Activated T-helper 1 cell treated with anti-CD3 and anti-CD28 coated beads, Interleukin-12 subunit alpha, Interleukin-12 subunit beta, Interleukin-2, Interleukin-4 antibody, amounts not matched to agents 30 ng/mL and 10 ng/mL and 1 ng/mL, durations not matched to agents 14 hours and 24 hours and 36 hours (primary cell): ENCODE results near the gene ELL3. TPM values are rescaled to one million over a fixed set of nuclear protein-coding genes. Genes with fewer than 3 reads are reported as not detected.
"Not testable (repeated sequence)": the region's sequence is repeated elsewhere in the genome, so short reads cannot be mapped to it uniquely, and the experiment has no call there.

Source experiments
- DNase-seq: peaks from one replicate; pipeline ENCODE4 v3.0.0; 2021; ENCODE audit warnings: low spot score
- H3K27ac Mint-ChIP-seq: one replicate; pipeline ENCODE4 v1.8.0; 2021; ENCODE audit warnings: mild to moderate bottlenecking, mixed read lengths
- H3K27me3 Mint-ChIP-seq: one replicate; pipeline ENCODE4 v1.8.0; 2022; ENCODE audit warnings: mild to moderate bottlenecking, moderate library complexity, mixed read lengths; ENCODE audit not compliant: insufficient read depth
- H3K36me3 Mint-ChIP-seq: one replicate; pipeline ENCODE4 v1.8.0; 2021; ENCODE audit warnings: low read depth, mixed read lengths
- H3K4me1 Mint-ChIP-seq: one replicate; pipeline ENCODE4 v1.8.0; 2021; ENCODE audit warnings: low read depth, mixed read lengths
- H3K4me3 Mint-ChIP-seq: one replicate; pipeline ENCODE4 v1.8.0; 2021; ENCODE audit warnings: mild to moderate bottlenecking, moderate library complexity, mixed read lengths
- H3K9me3 Mint-ChIP-seq: one replicate; pipeline ENCODE4 v1.8.0; 2021; ENCODE audit warnings: mixed read lengths
- intact Hi-C: fragments of 100-400 bp; cut with micrococcal nuclease; formaldehyde crosslinking; loops from one replicate; pipeline ENCODE4 v1.15.1; 2024
- total RNA-seq: library from RNA; stranded (reverse); gene quantifications from 2 replicates; pipeline ENCODE4 v1.2.3, GENCODE V29; 2022

The ELL3 gene
- total RNA-seq, result 0.41 and 0.73 TPM in 2 replicates

GRCh38 chr15:43776718-43777266 lies at the start of gene ELL3:
ELL3 (minus strand) TSS chr15:43776966; CDS start chr15:43776901, 65 bp downstream.
- intact Hi-C loops, result loop anchor here (1.0 to 2.0 kb wide), 2 partner anchors 16 to 28 kb away; partner anchors contain the start of gene SERF2
- peak within 1 kb of the TSS; percentile 83 for H3K27ac Mint-ChIP-seq
- peak within 1 kb of the TSS; percentile 82 for H3K4me3 Mint-ChIP-seq
- no peak for DNase-seq
- H3K4me1 Mint-ChIP-seq, result peaks cover 15% of the 10 kb centered on the region
- no peaks in the 10 kb centered on the region for H3K9me3 Mint-ChIP-seq
- H3K36me3 Mint-ChIP-seq, result peaks cover 19% of the 10 kb centered on the region
- H3K27me3 Mint-ChIP-seq, result peaks cover 4% of the 10 kb centered on the region

GRCh38 chr15:43826029-43826507 lies 49.3 kb upstream of the ELL3 start:
- Mint-ChIP-seq H3K36me3 (peaks cover 24% of the 10 kb centered on the region), H3K4me1 (peaks cover 52% of the 10 kb centered on the region), H3K27me3 (no peaks in the 10 kb centered on the region), H3K27ac (peak overlapping the region; percentile 96), H3K9me3 (peaks cover 5% of the 10 kb centered on the region), H3K4me3 (peak overlapping the region; percentile 95)
- no peak for DNase-seq
- intact Hi-C loops, result loop anchor here (5.0 to 10.0 kb wide), 5 partner anchors 311 to 1629 kb away; partner anchors contain the start of genes EIF3J, GOLM2 and MAP1A

- not testable (repeated sequence) for H3K27me3 Mint-ChIP-seq, H3K9me3 Mint-ChIP-seq, DNase-seq
- H3K36me3 Mint-ChIP-seq, result peaks cover 24% of the 10 kb centered on the region
- peaks cover 54% of the 10 kb centered on the region for H3K4me1 Mint-ChIP-seq
- intact Hi-C loops, result loop anchor here (5.0 to 10.0 kb wide), 5 partner anchors 311 to 1629 kb away; partner anchors contain the start of genes EIF3J, GOLM2 and MAP1A
- peak overlapping the region; percentile 18 for H3K27ac Mint-ChIP-seq
- peak overlapping the region; percentile 95 for H3K4me3 Mint-ChIP-seq
Measured at GRCh38 chr15:43825305-43825704, 48.5 kb upstream of the ELL3 start.

GRCh38 chr15:43824302-43825246 lies 47.8 kb upstream of the ELL3 start, which contains the start of gene MFAP1:
MFAP1 (minus strand) TSS chr15:43824690; CDS start chr15:43824569, 121 bp downstream.
- Mint-ChIP-seq H3K4me1 (peaks cover 46% of the 10 kb centered on the region), H3K9me3 (peaks cover 5% of the 10 kb centered on the region), H3K27me3 (no peaks in the 10 kb centered on the region), H3K27ac (peak within 1 kb of the TSS; percentile 97), H3K36me3 (peaks cover 20% of the 10 kb centered on the region), H3K4me3 (peak within 1 kb of the TSS; percentile 97)
- peak; percentile 91 for DNase-seq
- intact Hi-C loops, result loop anchor here (1.0 to 10.0 kb wide), 9 partner anchors 24 to 1630 kb away; partner anchors contain the start of genes CTDSPL2, EIF3J, GOLM2 and HYPK

- Mint-ChIP-seq H3K27ac (peak overlapping the region; percentile 47), H3K27me3 (no peaks in the 10 kb centered on the region), H3K9me3 (peaks cover 5% of the 10 kb centered on the region), H3K4me1 (peaks cover 34% of the 10 kb centered on the region), H3K4me3 (peak overlapping the region; percentile 70), H3K36me3 (peaks cover 20% of the 10 kb centered on the region)
- intact Hi-C loops, result loop anchor here (10.0 kb wide), 3 partner anchors 307 to 1633 kb away; partner anchors contain the start of genes GOLM2 and MAP1A
- no peak for DNase-seq
Measured at GRCh38 chr15:43821505-43821904, 44.7 kb upstream of the ELL3 start.

- intact Hi-C loops, H3K9me3 Mint-ChIP-seq, H3K4me3 Mint-ChIP-seq, DNase-seq, H3K27ac Mint-ChIP-seq, H3K27me3 Mint-ChIP-seq: not testable (repeated sequence)
- Mint-ChIP-seq H3K36me3 (peaks cover 38% of the 10 kb centered on the region), H3K4me1 (peaks cover 16% of the 10 kb centered on the region)
Measured at GRCh38 chr15:43815064-43815463, 38.3 kb upstream of the ELL3 start.

- Mint-ChIP-seq H3K4me3 (no peak overlapping the region), H3K4me1 (peaks cover 10% of the 10 kb centered on the region), H3K27ac (no peak overlapping the region), H3K27me3 (no peaks in the 10 kb centered on the region), H3K9me3 (no peaks in the 10 kb centered on the region), H3K36me3 (peaks cover 51% of the 10 kb centered on the region)
- intact Hi-C loops, result no loop called here
- DNase-seq, result no peak
Measured at GRCh38 chr15:43808960-43809678, 32.4 kb upstream of the ELL3 start.

GRCh38 chr15:43808435-43808950 lies 31.7 kb upstream of the ELL3 start:
- Mint-ChIP-seq H3K4me1 (peaks cover 10% of the 10 kb centered on the region), H3K4me3 (no peak overlapping the region), H3K27ac (no peak overlapping the region), H3K27me3 (no peaks in the 10 kb centered on the region), H3K9me3 (no peaks in the 10 kb centered on the region), H3K36me3 (peaks cover 50% of the 10 kb centered on the region)
- intact Hi-C loops, result no loop called here
- no peak for DNase-seq

- DNase-seq, H3K27me3 Mint-ChIP-seq, H3K4me3 Mint-ChIP-seq, H3K27ac Mint-ChIP-seq, H3K9me3 Mint-ChIP-seq, intact Hi-C loops: not testable (repeated sequence)
- H3K4me1 Mint-ChIP-seq, result peaks cover 39% of the 10 kb centered on the region
- peaks cover 60% of the 10 kb centered on the region for H3K36me3 Mint-ChIP-seq
Measured at GRCh38 chr15:43802676-43803075, 25.9 kb upstream of the ELL3 start.

GRCh38 chr15:43800286-43801141 lies 23.7 kb upstream of the ELL3 start, which contains the start of gene HYPK:
HYPK (plus strand) TSS chr15:43800599; CDS start chr15:43800623, 24 bp downstream.
- peak within 1 kb of the TSS; percentile 99 for H3K4me3 Mint-ChIP-seq
- peak; percentile 89 for DNase-seq
- H3K9me3 Mint-ChIP-seq, result no peaks in the 10 kb centered on the region
- intact Hi-C loops, result loop anchor here (1.0 to 2.0 kb wide), 3 partner anchors 8 to 50 kb away; partner anchors contain the start of genes MFAP1 and SERF2
- peaks cover 56% of the 10 kb centered on the region for H3K4me1 Mint-ChIP-seq
- H3K27me3 Mint-ChIP-seq, result no peaks in the 10 kb centered on the region
- H3K27ac Mint-ChIP-seq, result peak within 1 kb of the TSS; percentile 94
- peaks cover 57% of the 10 kb centered on the region for H3K36me3 Mint-ChIP-seq

GRCh38 chr15:43799945-43800285 lies 23.1 kb upstream of the ELL3 start, which contains the start of gene SERINC4:
SERINC4 (minus strand) TSS chr15:43800220; CDS start chr15:43799986, 234 bp downstream.
- intact Hi-C loops, result loop anchor here (1.0 to 2.0 kb wide), 3 partner anchors 8 to 49 kb away; partner anchors contain the start of genes MFAP1 and SERF2
- H3K4me1 Mint-ChIP-seq, result peaks cover 62% of the 10 kb centered on the region
- H3K4me3 Mint-ChIP-seq, result peak within 1 kb of the TSS; percentile 99
- H3K27me3 Mint-ChIP-seq, result no peaks in the 10 kb centered on the region
- no peaks in the 10 kb centered on the region for H3K9me3 Mint-ChIP-seq
- H3K27ac Mint-ChIP-seq, result peak within 1 kb of the TSS; percentile 94
- no peak for DNase-seq
- peaks cover 58% of the 10 kb centered on the region for H3K36me3 Mint-ChIP-seq
